Activated CD4-positive, alpha-beta T cell treated with anti-CD3 and anti-CD28 coated beads, Interleukin-2, amount 50 U/mL, for 1 hour (primary cell): ENCODE measurements around the gene IFI30.
A peak's percentile ranks its signal among the peaks of the same experiment; 100 is the strongest.

ENCODE experiments used
- DNase-seq: peaks from one replicate; pipeline ENCODE4 v3.0.0-alpha.2; 2020

The IFI30 gene

GRCh38 chr19:18173572-18174288 is at the start of gene IFI30:
Gene IFI30, plus strand, starts transcription at chr19:18173813. Its CDS starts 29 bp downstream, at chr19:18173842.
- peak; percentile 51 for DNase-seq

- no peak for DNase-seq
Measured at GRCh38 chr19:18123819-18124218, 49.8 kb upstream of the IFI30 start.

GRCh38 chr19:18126097-18126496 is 47.5 kb upstream of the IFI30 start:
- DNase-seq: no peak

DNA sequence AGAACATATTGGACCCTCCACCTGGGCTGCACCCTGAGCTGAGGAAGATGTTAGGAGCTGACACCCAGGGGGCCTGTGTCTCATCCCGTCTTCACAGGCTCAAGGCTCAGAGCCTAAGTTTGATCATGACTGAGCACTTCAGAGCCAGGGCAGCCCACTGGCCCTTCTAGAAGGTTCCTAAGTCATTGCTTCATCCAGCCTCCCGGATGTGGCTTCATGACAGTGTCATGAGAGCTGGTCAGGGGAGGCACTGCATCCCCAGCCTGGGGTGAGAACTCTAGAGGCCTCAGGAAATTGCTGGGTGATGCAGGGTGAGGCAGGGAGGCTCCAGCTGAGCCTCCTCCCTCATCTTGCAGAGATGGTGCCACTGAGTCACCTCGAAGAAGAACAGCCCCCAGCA is 45.6 kb upstream of the IFI30 start:
- no peak for DNase-seq

GRCh38 chr19:18128805-18129204 is 44.8 kb upstream of the IFI30 start:
- DNase-seq: no peak

GRCh38 chr19:18130523-18131242 is 42.9 kb upstream of the IFI30 start:
- DNase-seq: no peak

DNA sequence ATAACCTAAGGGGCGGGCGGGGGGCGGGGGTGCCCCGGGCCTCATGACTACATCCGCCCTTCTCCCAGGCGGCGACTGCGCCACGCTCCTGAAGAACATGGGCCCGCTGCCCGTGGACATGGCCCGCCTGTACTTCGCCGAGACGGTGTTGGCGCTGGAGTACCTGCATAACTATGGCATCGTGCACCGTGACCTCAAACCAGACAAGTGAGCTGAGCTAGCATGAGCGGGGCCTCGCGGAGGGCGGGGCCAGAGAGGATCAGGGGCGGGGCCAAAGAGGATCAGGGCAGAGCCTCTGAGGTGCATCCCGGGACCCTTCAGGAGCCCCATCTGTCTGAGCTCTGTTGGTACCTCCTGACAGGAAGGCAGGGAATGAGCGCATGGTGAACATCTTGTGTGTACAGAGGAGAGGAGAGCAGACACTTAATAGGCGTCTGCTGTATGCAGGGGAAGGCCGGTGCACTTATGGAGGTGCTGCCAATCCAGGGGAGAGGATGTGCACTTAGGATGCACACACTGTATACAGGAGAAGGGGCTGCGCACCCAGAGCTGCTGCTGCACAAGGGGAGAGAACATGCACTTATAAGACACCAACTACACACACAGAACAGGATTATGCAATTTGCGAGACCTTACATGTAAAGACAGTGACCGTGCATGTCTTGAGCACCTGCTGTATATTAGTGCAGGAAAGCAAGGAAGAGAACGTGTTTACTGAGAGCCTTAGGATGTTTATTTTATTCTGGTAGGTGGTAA is 41.6 kb upstream of the IFI30 start:
- no peak for DNase-seq

GRCh38 chr19:18135712-18136584 is 37.7 kb upstream of the IFI30 start:
- no peak for DNase-seq

DNA sequence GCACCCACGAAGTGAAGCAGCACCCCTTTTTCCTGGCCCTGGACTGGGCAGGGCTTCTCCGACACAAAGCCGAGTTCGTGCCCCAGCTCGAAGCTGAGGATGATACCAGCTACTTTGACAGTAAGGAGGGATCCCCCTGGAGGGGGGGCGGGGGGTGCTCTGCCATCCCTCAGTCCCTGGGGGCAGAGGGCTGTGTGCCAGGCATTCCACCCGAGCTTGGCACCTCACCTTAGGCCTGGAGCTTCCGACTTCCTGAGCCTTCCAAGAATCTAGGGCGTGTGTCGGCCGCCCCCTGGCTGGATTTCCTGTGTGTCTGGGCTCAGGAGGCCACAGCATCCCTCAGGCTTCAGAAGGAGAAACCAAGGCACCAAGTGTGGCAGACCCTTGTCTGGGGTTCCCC is 36.4 kb upstream of the IFI30 start:
- no peak for DNase-seq

DNA sequence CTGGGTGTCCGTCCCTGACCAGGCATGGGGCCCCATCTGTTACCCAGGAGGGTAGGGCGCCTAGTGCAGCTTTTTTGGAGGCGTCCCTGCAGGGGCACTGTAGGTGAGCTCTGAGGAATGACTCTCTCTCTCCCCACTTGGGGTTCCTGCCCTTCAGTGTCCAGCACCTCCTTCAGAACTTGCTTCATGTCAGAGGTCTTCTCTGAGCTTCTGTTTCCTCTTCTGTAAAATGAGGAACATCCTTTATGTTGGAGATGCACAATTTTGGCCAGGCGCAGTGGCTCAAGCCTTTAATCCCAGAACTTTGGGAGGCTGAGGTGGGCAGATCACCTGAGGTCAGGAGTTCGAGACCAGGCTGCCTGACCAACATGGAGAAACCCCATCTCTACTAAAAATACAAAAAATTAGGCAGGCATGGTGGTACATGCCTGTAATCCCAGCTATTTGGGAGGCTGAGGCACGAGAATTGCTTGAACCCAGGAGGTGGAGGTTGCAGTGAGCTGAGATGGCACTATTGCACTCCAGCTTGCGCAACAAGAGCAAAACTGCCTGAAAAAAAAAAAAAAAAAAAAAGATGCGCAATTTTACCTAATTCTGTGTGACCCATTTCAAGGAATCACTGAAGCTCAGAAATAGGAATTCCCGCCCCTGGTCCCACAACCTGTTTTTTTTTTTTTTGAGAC is 35.8 kb upstream of the IFI30 start:
- DNase-seq: no peak

DNA sequence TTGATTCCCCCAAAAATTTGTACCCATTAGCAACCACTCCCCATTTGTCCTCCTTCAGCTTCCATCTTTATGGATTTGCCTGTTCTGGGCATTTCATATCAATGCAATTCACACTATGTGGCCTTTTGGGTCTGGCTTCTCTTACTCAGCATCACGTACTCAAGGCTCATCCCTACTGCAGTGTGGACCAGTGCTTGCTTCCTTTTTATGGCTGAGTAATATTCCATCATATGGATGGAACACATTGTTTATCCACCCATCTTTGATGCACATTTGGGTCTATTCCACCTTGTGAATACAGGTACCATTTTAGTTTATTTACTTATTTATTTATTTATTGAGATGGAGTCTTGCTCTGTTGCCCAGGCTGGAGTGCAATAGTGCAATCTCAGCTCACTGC is 33.1 kb upstream of the IFI30 start:
- no peak for DNase-seq

DNA sequence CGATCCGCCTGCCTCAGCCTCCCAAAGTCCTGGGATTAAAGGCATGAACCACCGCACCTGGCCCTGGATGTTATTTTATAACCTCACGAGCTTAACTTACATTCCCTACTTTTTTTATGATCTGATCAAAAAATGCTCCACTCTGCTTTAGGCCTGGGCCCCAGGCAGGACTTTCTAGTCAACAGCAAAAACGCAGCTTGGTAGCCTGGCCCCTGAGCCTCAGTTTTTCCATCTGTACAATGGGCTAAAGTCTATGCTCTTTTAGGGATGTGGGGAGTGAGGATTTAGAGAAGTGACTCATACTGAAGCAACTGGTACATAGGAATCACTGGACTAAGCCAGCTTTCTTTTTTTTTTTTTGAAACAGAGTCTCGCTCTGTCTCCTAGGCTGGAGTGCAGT is 32.6 kb upstream of the IFI30 start:
- no peak for DNase-seq

- no peak for DNase-seq
Measured at GRCh38 chr19:18143902-18144301, 29.7 kb upstream of the IFI30 start.

- no peak for DNase-seq
Measured at GRCh38 chr19:18144361-18144760, 29.3 kb upstream of the IFI30 start.

GRCh38 chr19:18144906-18145305 is 28.7 kb upstream of the IFI30 start:
- DNase-seq: no peak

GRCh38 chr19:18145391-18145999 is 28.1 kb upstream of the IFI30 start:
- DNase-seq: no peak

GRCh38 chr19:18147396-18147795 is 26.2 kb upstream of the IFI30 start:
- DNase-seq: no peak

- no peak for DNase-seq
Measured at GRCh38 chr19:18149596-18149975, 24.0 kb upstream of the IFI30 start.

GRCh38 chr19:18150776-18151624 is 22.6 kb upstream of the IFI30 start:
- DNase-seq: no peak

DNA sequence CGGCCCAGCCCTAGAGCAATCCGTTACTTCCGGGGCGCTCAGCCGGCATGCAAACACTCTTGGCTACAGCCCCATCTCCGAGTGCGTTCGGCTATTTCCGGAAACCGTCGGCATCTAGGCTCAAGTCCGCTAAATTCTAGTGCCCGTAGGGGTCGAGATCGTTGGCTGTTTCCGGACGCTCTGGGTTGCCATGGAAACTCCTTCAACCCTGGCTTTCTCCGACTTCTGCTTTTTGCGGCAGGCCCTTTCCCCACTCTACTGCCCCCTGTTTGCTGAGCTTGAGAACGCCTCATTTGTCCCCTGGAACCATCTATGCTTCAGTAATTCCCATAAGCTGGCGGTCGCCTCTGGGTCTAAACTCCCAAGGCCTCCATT is 21.2 kb upstream of the IFI30 start:
- DNase-seq: peak; percentile 98
